K562 (cell line): ENCODE results near the gene CNGB1. TPM values are rescaled to one million over a fixed set of nuclear protein-coding genes. Genes with fewer than 3 reads are reported as not detected.

Source experiments
- polyA plus RNA-seq, 8 experiments: library from polyadenylated mRNA; depleted of rRNA in 4 of 8; stranded (reverse) in 5 of 8; unstranded in 3 of 8; fragments of >200 nt; fragmentation: Nextera tagmentation in 2 of 8; fragmentation: Illumina TruSeq in 1 of 8; extraction: Ambion mirVana in 2 of 8; extraction: Trizol in 1 of 8; gene quantifications; 2 replicates each; pipeline versions ENCODE4 v1.2.1 to v1.2.3, GENCODE V29; 2011 to 2014; ENCODE audit warnings: inconsistent platforms in 1 of 8, missing spikeins in 1 of 8
- total RNA-seq, 7 experiments: library from RNA; depleted of rRNA in 6 of 7; stranded (reverse); fragments of >200 nt in 6 of 7; fragmentation: Illumina TruSeq in 2 of 7; extraction: Trizol in 2 of 7; gene quantifications; 2 replicates each; pipeline versions ENCODE4 v1.2.1 to v1.2.3, GENCODE V29; 2011 to 2021; ENCODE audit warnings: low replicate concordance in 1 of 7
- TF ChIP-seq, protein P1 (sequence below), 2 experiments: fragments of 450-650 bp; formaldehyde crosslinking in 1 of 2; IDR thresholded peaks; 2 replicates each; pipeline versions ENCODE4 v1.4.0 to v1.6.1; 2014 to 2020; ENCODE audit warnings: mild to moderate bottlenecking in 2 of 2, borderline replicate concordance in 1 of 2, low read depth in 1 of 2

The CNGB1 gene
- total and polyA plus RNA-seq, 9 of the 15 experiments (the other 6 are each of a cell fraction or from before 2014, with no cell fraction given) = not detected

- TF ChIP-seq, protein P1, sequence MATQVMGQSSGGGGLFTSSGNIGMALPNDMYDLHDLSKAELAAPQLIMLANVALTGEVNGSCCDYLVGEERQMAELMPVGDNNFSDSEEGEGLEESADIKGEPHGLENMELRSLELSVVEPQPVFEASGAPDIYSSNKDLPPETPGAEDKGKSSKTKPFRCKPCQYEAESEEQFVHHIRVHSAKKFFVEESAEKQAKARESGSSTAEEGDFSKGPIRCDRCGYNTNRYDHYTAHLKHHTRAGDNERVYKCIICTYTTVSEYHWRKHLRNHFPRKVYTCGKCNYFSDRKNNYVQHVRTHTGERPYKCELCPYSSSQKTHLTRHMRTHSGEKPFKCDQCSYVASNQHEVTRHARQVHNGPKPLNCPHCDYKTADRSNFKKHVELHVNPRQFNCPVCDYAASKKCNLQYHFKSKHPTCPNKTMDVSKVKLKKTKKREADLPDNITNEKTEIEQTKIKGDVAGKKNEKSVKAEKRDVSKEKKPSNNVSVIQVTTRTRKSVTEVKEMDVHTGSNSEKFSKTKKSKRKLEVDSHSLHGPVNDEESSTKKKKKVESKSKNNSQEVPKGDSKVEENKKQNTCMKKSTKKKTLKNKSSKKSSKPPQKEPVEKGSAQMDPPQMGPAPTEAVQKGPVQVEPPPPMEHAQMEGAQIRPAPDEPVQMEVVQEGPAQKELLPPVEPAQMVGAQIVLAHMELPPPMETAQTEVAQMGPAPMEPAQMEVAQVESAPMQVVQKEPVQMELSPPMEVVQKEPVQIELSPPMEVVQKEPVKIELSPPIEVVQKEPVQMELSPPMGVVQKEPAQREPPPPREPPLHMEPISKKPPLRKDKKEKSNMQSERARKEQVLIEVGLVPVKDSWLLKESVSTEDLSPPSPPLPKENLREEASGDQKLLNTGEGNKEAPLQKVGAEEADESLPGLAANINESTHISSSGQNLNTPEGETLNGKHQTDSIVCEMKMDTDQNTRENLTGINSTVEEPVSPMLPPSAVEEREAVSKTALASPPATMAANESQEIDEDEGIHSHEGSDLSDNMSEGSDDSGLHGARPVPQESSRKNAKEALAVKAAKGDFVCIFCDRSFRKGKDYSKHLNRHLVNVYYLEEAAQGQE (IDR thresholded peaks at IDR 0.05; ENCODE audit: borderline replicate concordance) = no peak
- TF ChIP-seq, protein P1 (CRISPR knock-in tag; IDR thresholded peaks at IDR 0.05; ENCODE audit: low read depth) = no peak
- TF ChIP-seq, all 486 proteins: peak for 0
Observed at GRCh38 chr16:58011652-58012051, 40.7 kb upstream of the CNGB1 start (continued).
